Thyroid gland (tissue), 4 donors: ENCODE data around the gene WBP1L.

Experiments used
- POLR2A ChIP-seq, 2 donors: fragments of 450-650 bp; IDR thresholded peaks; one replicate each; pipeline ENCODE4 v1.6.1; 2017; ENCODE audit warnings: antibody characterized with exemption in 2 of 2, mild to moderate bottlenecking in 2 of 2, moderate library complexity in 1 of 2
- TF ChIP-seq, protein P1 (sequence below), 6 experiments: fragments of 200-600 bp in 3 of 6; fragments of 450-650 bp in 3 of 6; sonication (generic) in 3 of 6; IDR thresholded peaks; one replicate each; pipeline ENCODE4 v1.5.1; 2016 to 2019; ENCODE audit warnings: antibody characterized with exemption in 6 of 6, mild to moderate bottlenecking in 2 of 6, inconsistent platforms in 1 of 6, moderate library complexity in 1 of 6

DNA sequence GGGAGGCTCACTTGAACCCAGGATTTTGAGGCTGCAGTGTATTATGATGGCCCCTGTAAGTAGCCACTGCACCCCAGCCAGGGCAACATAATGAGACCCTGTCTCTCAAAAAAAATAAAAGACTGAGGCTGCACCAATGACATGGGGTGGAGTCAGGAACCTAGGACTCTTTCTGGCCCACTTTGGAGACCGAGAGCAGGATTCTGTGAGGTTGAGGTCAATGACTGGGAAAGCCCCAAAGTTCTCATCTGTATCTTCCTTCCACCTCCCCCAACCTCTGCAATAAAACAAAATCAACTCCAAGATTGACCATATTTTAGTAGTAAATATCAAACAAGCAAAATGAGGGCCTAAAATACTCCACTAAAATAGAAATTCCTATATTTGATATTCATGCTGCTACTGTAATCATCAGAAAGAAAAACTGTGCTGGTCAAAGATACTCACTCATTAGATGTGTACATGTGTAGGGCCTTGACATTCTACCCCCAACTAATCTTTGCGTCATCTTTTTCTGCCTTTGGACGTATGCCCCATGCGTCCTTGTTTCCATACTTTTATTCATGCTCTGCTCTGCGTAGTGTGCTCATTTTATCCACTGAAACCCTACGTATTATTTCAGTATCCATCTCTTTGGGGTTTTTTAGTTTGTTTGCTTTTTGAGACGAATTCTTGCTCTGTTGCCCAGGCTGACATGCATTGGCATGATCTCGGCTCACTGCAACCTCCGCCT, 23.8 kb downstream of the WBP1L start:
- TF ChIP-seq, protein P1, sequence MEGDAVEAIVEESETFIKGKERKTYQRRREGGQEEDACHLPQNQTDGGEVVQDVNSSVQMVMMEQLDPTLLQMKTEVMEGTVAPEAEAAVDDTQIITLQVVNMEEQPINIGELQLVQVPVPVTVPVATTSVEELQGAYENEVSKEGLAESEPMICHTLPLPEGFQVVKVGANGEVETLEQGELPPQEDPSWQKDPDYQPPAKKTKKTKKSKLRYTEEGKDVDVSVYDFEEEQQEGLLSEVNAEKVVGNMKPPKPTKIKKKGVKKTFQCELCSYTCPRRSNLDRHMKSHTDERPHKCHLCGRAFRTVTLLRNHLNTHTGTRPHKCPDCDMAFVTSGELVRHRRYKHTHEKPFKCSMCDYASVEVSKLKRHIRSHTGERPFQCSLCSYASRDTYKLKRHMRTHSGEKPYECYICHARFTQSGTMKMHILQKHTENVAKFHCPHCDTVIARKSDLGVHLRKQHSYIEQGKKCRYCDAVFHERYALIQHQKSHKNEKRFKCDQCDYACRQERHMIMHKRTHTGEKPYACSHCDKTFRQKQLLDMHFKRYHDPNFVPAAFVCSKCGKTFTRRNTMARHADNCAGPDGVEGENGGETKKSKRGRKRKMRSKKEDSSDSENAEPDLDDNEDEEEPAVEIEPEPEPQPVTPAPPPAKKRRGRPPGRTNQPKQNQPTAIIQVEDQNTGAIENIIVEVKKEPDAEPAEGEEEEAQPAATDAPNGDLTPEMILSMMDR (IDR thresholded peaks at IDR 0.05), result no peak
- TF ChIP-seq POLR2A (IDR thresholded peaks at IDR 0.05), result no peak
